ENCODE data around the gene MERTK.
A peak's percentile ranks its signal among the peaks of the same experiment; 100 is the strongest.
"Not testable (repeated sequence)": the region's sequence is repeated elsewhere in the genome, so short reads cannot be mapped to it uniquely, and the experiment has no call there.

MERTK gene

GRCh38 chr2:112048887-112049286 lies 150.5 kb downstream of the MERTK start:
- peak; percentile 60 to 82 (median 80) for DNase-seq

GRCh38 chr2:112050316-112050715 lies 151.9 kb downstream of the MERTK start:
- DNase-seq = no peak

- peak; percentile 97 to 99 (median 98) for DNase-seq
Measured at GRCh38 chr2:112053917-112054846, 155.8 kb downstream of the MERTK start.

- DNase-seq = peak; percentile 98 to 99 (median 98)
Measured at GRCh38 chr2:112054847-112055729, 156.7 kb downstream of the MERTK start, which contains the start of gene TMEM87B. Gene TMEM87B (plus strand): TSS chr2:112055269. CDS start chr2:112055592, 323 bp downstream.

GRCh38 chr2:112055730-112056625 lies 157.6 kb downstream of the MERTK start:
- DNase-seq = peak; percentile 83 to 90 (median 86)

GRCh38 chr2:112056626-112056987 lies 158.2 kb downstream of the MERTK start:
- DNase-seq = no peak

DNA sequence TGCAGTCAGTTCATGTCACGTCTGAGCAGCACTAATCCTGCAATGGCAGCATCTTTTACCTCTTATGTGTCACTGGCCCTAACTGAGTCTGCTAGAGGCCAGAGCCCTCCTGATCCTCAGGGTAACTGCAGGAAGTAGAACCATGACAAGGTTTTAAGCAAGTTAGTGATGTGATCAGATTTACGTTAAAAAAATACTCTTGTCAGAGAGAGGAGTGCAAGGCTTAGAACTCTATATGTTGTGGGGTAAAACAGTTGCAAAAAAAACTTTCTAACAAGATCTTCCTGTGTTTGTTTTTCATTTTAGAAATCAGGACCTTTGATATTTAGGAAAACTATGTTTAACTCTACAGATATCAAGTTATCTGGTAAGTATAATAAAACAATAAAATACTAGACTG lies 161.3 kb downstream of the MERTK start:
- no peak for DNase-seq

DNA sequence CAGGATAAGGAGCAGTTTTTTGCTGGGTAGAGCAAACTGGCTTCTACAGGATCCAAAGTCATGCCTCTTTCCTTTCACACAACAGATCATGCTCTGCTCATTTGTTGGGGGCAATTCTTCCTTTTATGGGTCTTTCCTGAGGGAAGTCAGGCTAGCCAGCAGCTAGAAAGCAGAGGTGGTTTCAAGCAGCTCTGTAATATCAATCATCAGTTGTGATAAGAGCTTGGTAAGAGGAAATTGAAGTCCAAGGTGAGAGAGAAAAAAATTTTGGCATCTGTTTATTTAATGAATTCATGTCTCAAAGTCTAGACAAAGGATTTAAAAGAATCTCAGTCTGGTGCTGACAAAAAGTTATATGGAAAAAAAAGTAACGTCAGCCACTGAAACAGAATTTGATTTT lies 162.9 kb downstream of the MERTK start:
- no peak for DNase-seq

GRCh38 chr2:112061840-112062239 lies 163.4 kb downstream of the MERTK start:
- DNase-seq = no peak

DNA sequence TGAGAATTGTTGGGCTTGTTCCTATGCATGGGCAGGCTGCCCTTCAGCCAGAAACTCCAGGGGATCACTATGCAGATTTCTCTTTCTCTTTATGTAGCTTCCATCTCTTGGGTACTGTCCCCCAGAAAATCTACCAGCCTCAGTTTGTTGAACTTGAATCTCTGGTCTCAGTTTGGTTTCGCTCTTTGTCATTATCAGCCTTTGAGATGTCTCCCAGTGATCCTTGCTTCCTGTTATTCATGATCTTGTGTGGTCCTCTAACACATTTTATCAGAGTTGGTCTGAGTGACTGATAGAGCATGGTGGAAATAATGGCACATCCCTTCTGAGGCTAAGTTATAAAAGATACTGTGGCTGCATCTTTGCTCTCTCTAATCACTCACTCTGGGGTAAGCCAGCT lies 164.5 kb downstream of the MERTK start:
- no peak for DNase-seq

DNA sequence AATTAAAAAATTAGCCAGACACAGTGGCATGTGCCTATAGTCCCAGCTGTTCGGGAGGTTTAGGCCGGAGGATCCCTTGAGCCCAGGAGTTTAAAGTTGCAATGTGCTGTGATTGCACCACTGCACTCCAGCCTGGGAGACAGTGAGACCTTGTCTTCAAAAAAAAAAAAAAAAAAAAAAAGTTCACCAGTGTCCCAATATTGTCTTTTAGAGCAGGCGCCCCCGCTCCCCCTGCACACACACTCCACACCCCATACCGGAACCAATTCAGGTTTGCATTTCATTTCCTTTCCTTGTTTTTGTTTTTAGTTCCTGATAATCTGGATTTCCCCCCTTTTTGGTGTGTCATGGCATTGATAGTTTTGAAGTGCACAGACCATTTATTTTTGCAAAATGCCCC lies 167.1 kb downstream of the MERTK start:
- peak in 2 of 3 donors; percentile 10 to 31 for DNase-seq

GRCh38 chr2:112065966-112066365 lies 167.6 kb downstream of the MERTK start:
- DNase-seq = peak in 1 of 3 donors; percentile 9

GRCh38 chr2:112069794-112070193 lies 171.4 kb downstream of the MERTK start:
- DNase-seq = not testable (repeated sequence)

DNA sequence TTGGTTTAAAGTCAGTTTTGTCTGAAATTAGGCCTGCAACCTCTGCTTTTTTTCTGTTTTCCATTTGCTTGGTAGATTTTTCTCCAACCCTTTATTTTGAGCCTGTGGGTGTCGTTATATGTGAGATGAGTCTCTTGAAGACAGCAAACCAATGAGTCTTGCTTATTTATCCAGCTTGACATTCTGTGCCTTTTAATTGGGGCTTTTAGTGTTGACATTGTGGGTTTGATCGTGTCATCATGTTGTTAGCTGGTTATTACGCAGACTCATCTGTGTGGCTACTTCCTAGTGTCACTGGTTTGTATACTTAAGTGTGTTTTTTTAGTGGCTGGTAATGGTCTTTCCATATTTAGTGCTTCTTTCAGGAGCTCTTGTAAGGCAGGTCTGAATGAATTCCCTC lies 175.5 kb downstream of the MERTK start:
- peak; percentile 15 to 54 (median 38) for DNase-seq

DNA sequence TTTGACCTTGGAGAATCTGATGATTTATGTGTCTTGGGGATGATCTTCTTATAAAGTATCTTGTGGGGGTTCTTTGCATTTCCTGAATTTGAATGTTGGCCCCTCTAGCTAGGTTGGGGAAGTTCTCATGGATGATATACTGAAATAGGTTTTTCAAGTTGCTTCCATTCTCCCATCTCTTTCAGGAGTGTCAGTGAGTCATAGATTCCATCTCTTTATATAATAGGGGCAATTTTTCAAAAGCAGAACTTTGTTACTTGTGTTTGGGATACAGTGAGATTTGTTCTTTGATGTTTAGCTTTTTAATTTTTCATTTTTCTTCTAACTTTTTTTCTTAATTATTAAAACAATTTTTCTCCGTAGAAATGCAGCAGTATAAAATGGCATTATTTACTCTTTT lies 176.1 kb downstream of the MERTK start:
- peak; percentile 22 to 57 (median 48) for DNase-seq

GRCh38 chr2:112075490-112076260 lies 177.3 kb downstream of the MERTK start:
- peak; percentile 48 to 79 (median 61) for DNase-seq

DNA sequence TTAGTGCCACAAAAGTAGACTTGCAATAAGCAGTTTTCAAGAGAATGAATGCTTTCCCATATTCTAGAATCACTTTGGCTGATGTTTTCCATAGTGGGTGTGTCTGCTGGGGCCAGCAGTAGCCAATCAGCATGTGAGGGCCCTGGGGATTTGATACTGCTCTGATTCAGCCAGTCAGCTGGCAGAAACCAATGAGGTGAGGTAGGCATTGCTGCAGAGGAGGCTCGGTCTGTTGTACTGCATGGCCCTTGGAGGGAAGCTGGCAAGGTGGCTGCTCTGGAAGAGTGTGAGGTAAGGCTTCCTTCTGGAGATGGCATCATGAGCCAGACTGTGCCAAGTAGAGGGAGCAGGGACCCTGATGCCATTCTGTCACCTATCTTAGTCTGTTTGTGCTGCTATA lies 179.4 kb downstream of the MERTK start:
- DNase-seq = no peak
